Measurements from ENCODE around the gene CXCL12.

Gene CXCL12

DNA sequence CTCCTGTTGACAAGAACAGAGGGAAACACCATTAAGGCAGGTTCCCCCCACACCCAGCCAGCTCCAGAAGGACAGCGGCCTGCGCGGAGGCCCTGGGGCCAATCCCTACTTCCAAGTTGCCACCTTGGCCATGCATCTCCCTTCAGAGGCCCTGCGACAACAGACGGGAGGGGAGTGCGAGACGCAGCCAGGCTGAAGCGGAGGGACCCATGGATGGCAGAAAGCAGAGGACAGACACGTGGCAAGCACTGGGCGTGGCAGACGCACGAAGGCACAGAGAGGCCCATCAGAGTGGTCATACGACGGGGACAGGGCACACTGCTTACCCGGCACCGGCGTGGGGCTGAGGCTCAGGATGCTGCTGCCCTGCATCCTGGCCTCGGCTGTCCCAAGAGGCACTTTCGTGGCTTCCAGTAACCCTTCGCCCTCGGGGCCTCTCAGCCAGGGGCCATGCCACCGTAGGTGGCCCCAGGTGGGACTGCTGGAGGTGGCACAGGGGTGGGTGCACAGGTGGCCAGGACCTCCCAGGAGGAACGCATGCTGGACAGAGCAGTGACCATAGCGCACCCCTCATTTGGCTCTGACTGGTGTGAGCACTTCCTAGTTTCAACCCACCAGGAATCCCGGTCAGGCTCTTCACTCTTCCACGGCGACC, 11.4 kb downstream of the CXCL12 start:
- H3K36me3 ChIP-seq (ENCODE audit: control insufficient read depth, insufficient read depth, low read length): peaks cover 59% of the 10 kb centered on the region
- no peaks in the 10 kb centered on the region for H3K9me3 ChIP-seq (ENCODE audit: control insufficient read depth, insufficient read depth, low read length)
- H3K27ac ChIP-seq (ENCODE audit: low read depth, low read length): no peak overlapping the region
- H3K9ac ChIP-seq (ENCODE audit: low read depth, low read length): no peak overlapping the region
- H3K4me3 ChIP-seq (ENCODE audit: low read depth, low read length): no peak overlapping the region
- no peaks in the 10 kb centered on the region for H3K27me3 ChIP-seq (ENCODE audit: control insufficient read depth, insufficient read depth, low read length)
- H3K4me1 ChIP-seq (ENCODE audit: control insufficient read depth, insufficient read depth, low read length): peaks cover 33% of the 10 kb centered on the region

DNA sequence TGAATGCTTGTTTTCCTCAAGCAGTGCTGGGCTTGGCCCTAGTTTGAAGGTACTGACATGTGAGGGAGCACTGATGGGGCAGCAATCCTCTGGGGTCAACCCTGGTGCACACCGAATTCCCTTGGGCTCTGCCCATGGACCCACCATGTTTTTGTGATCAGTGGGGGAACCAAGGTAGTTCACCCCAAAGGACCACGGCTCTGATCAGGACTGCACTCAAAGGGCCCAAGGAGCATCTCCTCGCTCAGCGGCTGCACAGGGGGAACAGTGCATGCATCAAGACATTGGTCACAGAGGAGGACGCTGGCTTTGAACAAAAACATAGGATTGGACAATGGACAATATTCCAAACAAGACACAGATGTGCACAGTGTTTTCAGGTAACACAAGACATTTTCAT, 12.7 kb downstream of the CXCL12 start:
- Histone ChIP-seq H3K36me3 (ENCODE audit: control insufficient read depth, insufficient read depth, low read length) (peaks cover 46% of the 10 kb centered on the region), H3K27me3 (ENCODE audit: control insufficient read depth, insufficient read depth, low read length) (no peaks in the 10 kb centered on the region), H3K4me3 (ENCODE audit: low read depth, low read length) (no peak overlapping the region), H3K27ac (ENCODE audit: low read depth, low read length) (peak overlapping the region; percentile 93), H3K9ac (ENCODE audit: low read depth, low read length) (no peak overlapping the region), H3K9me3 (ENCODE audit: control insufficient read depth, insufficient read depth, low read length) (no peaks in the 10 kb centered on the region), H3K4me1 (ENCODE audit: control insufficient read depth, insufficient read depth, low read length) (peaks cover 30% of the 10 kb centered on the region)

DNA sequence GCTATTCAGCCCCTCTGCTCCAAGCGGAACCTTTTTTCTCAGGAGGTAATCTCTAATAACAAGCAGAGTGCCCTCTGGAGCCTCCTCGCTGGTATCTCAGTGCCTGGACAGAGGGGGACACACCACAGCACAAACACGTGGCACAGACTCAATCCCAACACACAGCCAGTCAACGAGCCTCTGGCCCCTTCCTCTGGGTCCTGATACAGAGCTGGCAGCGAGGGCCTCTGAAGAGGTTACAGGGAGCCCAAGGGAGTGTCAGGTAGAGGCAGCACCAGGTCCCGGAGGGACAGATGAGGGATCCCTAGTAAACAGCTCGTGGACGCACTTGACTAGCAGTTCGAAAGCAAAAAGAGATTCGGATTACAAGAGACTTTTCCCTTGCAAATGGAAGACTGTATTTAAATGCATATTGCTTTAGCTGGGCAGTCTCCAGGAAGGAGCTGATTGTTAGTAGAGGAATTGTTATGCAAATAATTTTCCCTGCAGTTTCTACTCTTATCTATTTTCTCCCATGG, 14.1 kb downstream of the CXCL12 start:
- H3K27ac ChIP-seq (ENCODE audit: low read depth, low read length): peak overlapping the region; percentile 93
- H3K9ac ChIP-seq (ENCODE audit: low read depth, low read length): peak overlapping the region; percentile 49
- H3K9me3 ChIP-seq (ENCODE audit: control insufficient read depth, insufficient read depth, low read length): no peaks in the 10 kb centered on the region
- no peaks in the 10 kb centered on the region for H3K27me3 ChIP-seq (ENCODE audit: control insufficient read depth, insufficient read depth, low read length)
- H3K4me3 ChIP-seq (ENCODE audit: low read depth, low read length): peak overlapping the region; percentile 48
- H3K36me3 ChIP-seq (ENCODE audit: control insufficient read depth, insufficient read depth, low read length): peaks cover 33% of the 10 kb centered on the region
- peaks cover 30% of the 10 kb centered on the region for H3K4me1 ChIP-seq (ENCODE audit: control insufficient read depth, insufficient read depth, low read length)

DNA sequence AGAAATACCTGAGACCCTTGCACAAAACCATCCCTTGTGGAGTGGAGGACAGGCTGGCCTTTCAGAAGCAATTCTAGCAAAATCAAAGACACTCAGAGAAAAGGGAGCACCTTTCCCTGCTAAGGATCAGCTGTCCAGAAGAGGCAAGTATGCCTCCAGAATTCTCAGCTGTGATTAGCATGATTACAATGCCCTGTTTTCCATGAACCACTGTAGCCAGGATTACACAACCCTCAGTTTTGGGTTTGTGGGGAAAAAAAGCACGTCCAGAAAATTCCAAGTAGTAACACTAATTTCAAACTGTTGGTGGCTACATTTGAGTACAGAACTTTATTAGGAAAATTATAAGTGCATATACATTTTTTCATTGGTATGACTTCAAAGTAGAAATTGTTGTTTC, 15.0 kb downstream of the CXCL12 start:
- Histone ChIP-seq H3K9me3 (ENCODE audit: control insufficient read depth, insufficient read depth, low read length) (no peaks in the 10 kb centered on the region), H3K27me3 (ENCODE audit: control insufficient read depth, insufficient read depth, low read length) (no peaks in the 10 kb centered on the region), H3K4me3 (ENCODE audit: low read depth, low read length) (peak overlapping the region; percentile 48; the same call in 1 of the 2 replicates), H3K9ac (ENCODE audit: low read depth, low read length) (no peak overlapping the region; the same call in 1 of the 2 replicates), H3K4me1 (ENCODE audit: control insufficient read depth, insufficient read depth, low read length) (peaks cover 30% of the 10 kb centered on the region), H3K36me3 (ENCODE audit: control insufficient read depth, insufficient read depth, low read length) (peaks cover 24% of the 10 kb centered on the region), H3K27ac (ENCODE audit: low read depth, low read length) (peak overlapping the region; percentile 93)

DNA sequence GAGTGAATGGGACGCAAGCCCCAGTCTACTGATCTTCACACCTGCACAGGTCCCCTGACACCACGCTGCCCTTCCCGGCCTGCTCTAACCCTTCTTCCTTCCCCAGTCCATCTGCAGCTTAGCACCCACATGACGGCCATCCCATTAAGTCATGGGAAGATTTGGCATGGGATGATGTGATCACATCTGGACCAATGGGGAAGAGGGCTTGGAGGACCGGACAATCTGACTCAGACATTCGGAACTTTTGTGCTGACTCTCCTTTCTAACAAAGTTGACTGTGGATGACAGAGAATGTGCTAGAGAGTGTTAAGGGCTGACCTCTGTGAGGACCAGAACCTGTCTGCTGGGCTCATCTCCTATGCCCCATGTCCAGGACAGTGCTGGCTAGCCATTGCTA, 15.6 kb downstream of the CXCL12 start:
- H3K36me3 ChIP-seq (ENCODE audit: control insufficient read depth, insufficient read depth, low read length): peaks cover 21% of the 10 kb centered on the region
- H3K9me3 ChIP-seq (ENCODE audit: control insufficient read depth, insufficient read depth, low read length): no peaks in the 10 kb centered on the region
- no peak overlapping the region for H3K27ac ChIP-seq (ENCODE audit: low read depth, low read length)

DNA sequence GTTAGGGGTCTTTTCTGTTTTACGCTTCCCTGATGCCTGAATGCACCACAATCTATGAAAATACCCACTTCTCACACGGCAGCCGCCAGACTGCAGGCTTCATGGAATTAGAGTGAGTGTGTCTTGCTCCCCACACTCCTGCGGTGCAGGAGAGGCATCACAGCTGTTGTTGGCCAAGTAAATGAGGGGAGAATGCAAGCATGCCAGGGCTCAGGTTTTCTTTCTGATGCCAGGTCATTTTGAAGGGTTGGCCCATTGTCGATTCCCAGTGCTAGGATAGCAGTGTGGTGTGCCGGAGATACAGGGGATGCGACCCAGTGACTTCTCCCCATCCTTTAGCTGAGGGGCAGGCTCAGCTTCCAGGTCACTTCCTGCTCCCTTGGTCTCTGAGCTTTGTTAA, 16.3 kb downstream of the CXCL12 start:
- H3K27me3 ChIP-seq (ENCODE audit: control insufficient read depth, insufficient read depth, low read length): no peaks in the 10 kb centered on the region
- peaks cover 14% of the 10 kb centered on the region for H3K36me3 ChIP-seq (ENCODE audit: control insufficient read depth, insufficient read depth, low read length)
- H3K4me1 ChIP-seq (ENCODE audit: control insufficient read depth, insufficient read depth, low read length): peaks cover 30% of the 10 kb centered on the region
- H3K9ac ChIP-seq (ENCODE audit: low read depth, low read length): no peak overlapping the region
- no peak overlapping the region for H3K27ac ChIP-seq (ENCODE audit: low read depth, low read length)
- no peaks in the 10 kb centered on the region for H3K9me3 ChIP-seq (ENCODE audit: control insufficient read depth, insufficient read depth, low read length)
- no peak overlapping the region for H3K4me3 ChIP-seq (ENCODE audit: low read depth, low read length)

More for the DNA sequence above, 15.6 kb downstream of the CXCL12 start:
- H3K27me3 ChIP-seq (ENCODE audit: control insufficient read depth, insufficient read depth, low read length): no peaks in the 10 kb centered on the region
- H3K4me1 ChIP-seq (ENCODE audit: control insufficient read depth, insufficient read depth, low read length): peaks cover 30% of the 10 kb centered on the region
- H3K4me3 ChIP-seq (ENCODE audit: low read depth, low read length): no peak overlapping the region
- H3K9ac ChIP-seq (ENCODE audit: low read depth, low read length): no peak overlapping the region

DNA sequence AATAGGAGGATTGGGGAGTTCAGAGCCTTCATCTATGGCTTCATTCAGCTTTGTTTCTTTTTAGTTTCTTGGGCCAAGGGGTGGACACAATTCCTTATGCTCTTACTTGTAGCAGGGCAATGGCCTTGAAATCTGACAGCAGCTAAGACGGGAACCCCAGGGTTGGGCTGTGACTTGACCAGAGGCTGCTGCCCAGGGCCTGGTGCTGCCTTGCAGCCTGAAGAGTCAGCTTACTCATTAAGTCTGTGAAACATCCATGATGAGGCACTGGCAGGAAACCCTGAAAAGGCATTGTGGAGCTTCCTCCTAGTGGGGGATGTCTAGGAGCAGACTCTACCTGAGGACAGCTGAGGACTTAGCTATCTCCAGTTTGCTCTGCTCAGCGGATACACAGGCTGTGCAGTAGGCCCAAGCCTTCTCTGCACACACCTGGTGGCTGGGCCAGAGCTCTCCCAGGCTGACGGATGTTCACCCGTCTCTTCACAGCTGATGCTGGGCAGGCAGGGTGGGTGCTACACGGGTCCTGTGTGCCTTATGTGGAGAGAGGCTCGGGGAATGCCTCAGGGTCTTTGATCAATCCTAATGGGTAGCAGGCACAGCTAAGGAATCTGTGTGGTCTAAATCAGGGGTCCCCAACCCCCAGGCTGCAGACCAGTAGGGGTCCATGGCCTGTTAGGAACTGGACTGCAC, 17.8 kb downstream of the CXCL12 start:
- Histone ChIP-seq H3K4me3 (ENCODE audit: low read depth, low read length) (no peak overlapping the region), H3K36me3 (ENCODE audit: control insufficient read depth, insufficient read depth, low read length) (no peaks in the 10 kb centered on the region), H3K27ac (ENCODE audit: low read depth, low read length) (no peak overlapping the region), H3K9me3 (ENCODE audit: control insufficient read depth, insufficient read depth, low read length) (no peaks in the 10 kb centered on the region), H3K27me3 (ENCODE audit: control insufficient read depth, insufficient read depth, low read length) (no peaks in the 10 kb centered on the region), H3K4me1 (ENCODE audit: control insufficient read depth, insufficient read depth, low read length) (peaks cover 37% of the 10 kb centered on the region), H3K9ac (ENCODE audit: low read depth, low read length) (no peak overlapping the region)

DNA sequence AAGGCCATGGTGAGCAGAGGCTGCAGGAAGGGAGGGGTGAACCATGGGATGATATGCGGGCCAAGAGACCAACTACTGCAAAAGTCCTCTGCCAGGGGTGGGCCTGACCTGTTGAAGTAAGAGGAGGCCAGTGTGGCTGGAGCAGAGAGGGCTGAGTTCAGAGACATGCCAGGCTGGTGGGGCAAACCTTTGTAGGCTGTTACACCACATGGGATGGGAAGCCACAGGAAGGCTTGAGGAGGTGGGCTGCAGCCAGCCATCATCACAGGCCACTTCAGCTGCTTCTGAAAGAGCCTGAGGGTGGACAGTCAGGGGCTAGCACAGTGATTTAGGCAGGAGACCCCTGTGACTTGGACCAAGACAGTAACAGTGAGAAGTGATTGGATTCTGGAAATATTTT, 20.3 kb downstream of the CXCL12 start:
- no peak overlapping the region for H3K9ac ChIP-seq (ENCODE audit: low read depth, low read length)
- no peaks in the 10 kb centered on the region for H3K36me3 ChIP-seq (ENCODE audit: control insufficient read depth, insufficient read depth, low read length)
- peaks cover 16% of the 10 kb centered on the region for H3K4me1 ChIP-seq (ENCODE audit: control insufficient read depth, insufficient read depth, low read length)
- no peaks in the 10 kb centered on the region for H3K27me3 ChIP-seq (ENCODE audit: control insufficient read depth, insufficient read depth, low read length)
- no peak overlapping the region for H3K4me3 ChIP-seq (ENCODE audit: low read depth, low read length)
- no peak overlapping the region for H3K27ac ChIP-seq (ENCODE audit: low read depth, low read length)
- no peaks in the 10 kb centered on the region for H3K9me3 ChIP-seq (ENCODE audit: control insufficient read depth, insufficient read depth, low read length)

DNA sequence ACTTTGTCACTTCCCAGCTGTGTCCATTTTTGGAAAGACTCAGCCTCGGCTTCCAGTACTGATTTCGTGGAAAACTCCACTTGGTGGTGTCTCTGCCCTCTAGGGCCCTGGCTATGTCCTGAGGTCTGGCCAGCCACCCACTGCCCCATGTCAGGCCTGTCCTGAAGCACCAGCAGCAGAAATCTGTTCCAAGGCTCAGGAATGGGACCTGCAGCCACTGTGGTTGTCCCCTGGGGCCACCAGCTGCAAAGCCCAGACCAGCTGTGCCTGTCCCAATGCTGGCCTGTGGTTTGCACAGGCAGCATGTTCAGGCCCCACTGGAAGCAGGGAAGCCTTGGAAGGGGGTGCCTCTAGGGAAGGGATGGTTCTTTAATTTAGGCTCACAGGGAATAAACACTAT, 21.2 kb downstream of the CXCL12 start:
- Histone ChIP-seq H3K4me1 (ENCODE audit: control insufficient read depth, insufficient read depth, low read length) (peaks cover 11% of the 10 kb centered on the region), H3K9ac (ENCODE audit: low read depth, low read length) (no peak overlapping the region), H3K4me3 (ENCODE audit: low read depth, low read length) (no peak overlapping the region), H3K9me3 (ENCODE audit: control insufficient read depth, insufficient read depth, low read length) (no peaks in the 10 kb centered on the region), H3K27me3 (ENCODE audit: control insufficient read depth, insufficient read depth, low read length) (no peaks in the 10 kb centered on the region; the same call in 1 of the 2 replicates), H3K27ac (ENCODE audit: low read depth, low read length) (no peak overlapping the region), H3K36me3 (ENCODE audit: control insufficient read depth, insufficient read depth, low read length) (no peaks in the 10 kb centered on the region)

DNA sequence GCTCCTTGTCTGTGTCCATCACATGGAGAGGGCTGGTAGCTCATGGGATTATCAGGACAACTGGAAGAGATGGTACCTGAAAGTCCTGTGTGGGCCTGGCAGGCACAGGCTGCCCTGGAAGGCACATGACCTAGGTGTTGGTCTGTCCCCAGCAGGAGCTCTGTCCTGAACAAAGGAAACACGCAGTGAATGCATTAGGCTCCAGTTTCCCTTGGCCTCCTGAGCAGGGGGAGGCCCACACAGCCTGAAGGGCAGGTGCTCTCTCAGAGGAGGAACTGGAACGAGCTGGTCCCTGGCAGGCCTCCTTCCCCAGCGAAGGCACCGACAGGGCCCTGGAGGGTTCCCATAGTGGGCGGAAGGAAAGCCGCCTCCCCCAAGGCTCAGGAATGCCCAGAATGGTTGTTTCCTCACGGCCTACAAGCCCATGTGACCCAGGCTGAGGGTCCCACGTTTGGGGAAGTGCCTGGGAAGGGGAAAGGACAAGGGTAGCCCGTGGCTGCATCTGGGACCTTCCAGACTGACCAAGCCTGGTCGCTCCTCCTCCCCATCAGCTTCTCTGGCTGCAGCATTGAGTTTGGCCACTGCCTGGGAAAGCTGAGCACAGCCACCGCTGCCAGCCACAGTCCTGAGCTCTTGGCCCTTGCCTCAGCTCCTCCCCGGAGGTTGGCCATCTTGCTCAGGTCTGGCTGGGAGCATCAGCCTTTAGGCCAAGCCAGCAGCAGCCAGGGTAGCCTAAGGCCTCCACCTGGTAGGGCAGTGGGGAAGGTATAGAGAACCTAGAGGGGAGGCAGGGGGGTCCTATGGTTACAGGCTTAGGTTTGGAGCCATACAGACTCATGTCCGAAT, 21.8 kb downstream of the CXCL12 start:
- no peak overlapping the region for H3K9ac ChIP-seq (ENCODE audit: low read depth, low read length)
- H3K9me3 ChIP-seq (ENCODE audit: control insufficient read depth, insufficient read depth, low read length): no peaks in the 10 kb centered on the region
- H3K36me3 ChIP-seq (ENCODE audit: control insufficient read depth, insufficient read depth, low read length): no peaks in the 10 kb centered on the region
- peaks cover 14% of the 10 kb centered on the region for H3K4me1 ChIP-seq (ENCODE audit: control insufficient read depth, insufficient read depth, low read length)
- H3K27me3 ChIP-seq (ENCODE audit: control insufficient read depth, insufficient read depth, low read length): no peaks in the 10 kb centered on the region; the same call in 1 of the 2 replicates
- no peak overlapping the region for H3K27ac ChIP-seq (ENCODE audit: low read depth, low read length)
- H3K4me3 ChIP-seq (ENCODE audit: low read depth, low read length): no peak overlapping the region

All from HUES48 (cell line).